ENCODE measurements around the gene ZNF236.
"Not testable (repeated sequence)": the region's sequence is repeated elsewhere in the genome, so short reads cannot be mapped to it uniquely, and the experiment has no call there.

- not testable (repeated sequence) for TF ChIP-seq CTCF, POLR2A, POLR2AphosphoS5, EP300 (IDR thresholded peaks at IDR 0.05)
These were observed 10.8 kb upstream of the ZNF236 start for GRCh38 chr18:76811530-76811929.
